Stimulated activated CD8-positive, alpha-beta memory T cell treated with anti-CD3 and anti-CD28 coated beads, Interleukin-4, amount 100 ng/mL, for 4 hours (primary cell): ENCODE data around the gene TRIM3.

ENCODE experiments used
- DNase-seq, 2 donors: peaks; one replicate each; pipeline ENCODE4 v3.0.0-alpha.2; 2020; ENCODE audit warnings: low read depth in 2 of 2, low spot score in 1 of 2

Gene TRIM3

DNA sequence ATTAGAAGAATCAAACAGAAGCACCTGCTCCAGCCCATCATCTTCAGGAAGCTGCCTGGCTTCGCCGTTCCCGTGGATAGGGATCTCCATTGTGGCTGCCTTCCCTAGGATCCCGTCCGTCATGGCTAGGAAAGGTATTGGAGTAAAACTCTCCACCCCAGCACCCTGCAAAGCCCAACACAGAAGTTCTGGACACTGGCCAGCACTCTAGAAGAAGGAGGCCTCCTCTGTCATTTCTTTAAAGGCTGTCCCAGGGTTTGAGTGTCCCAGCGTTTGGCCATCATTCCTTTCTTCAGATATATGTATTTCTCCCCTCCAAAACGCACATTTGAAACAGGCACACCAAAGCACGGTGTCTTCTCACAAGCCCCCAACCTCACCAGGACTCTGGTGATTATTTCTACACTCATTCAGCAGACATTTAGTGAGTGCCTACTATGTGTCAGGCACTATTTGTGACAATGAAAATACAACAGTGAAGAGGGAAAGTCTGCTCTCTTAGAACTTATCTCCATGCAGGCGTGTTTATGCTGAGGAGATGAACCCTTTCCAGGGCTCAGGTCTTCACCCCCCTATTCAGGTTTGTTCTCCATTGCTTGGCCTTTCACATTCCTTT is 6.7 kb upstream of the TRIM3 start:
- DNase-seq, result no peak

DNA sequence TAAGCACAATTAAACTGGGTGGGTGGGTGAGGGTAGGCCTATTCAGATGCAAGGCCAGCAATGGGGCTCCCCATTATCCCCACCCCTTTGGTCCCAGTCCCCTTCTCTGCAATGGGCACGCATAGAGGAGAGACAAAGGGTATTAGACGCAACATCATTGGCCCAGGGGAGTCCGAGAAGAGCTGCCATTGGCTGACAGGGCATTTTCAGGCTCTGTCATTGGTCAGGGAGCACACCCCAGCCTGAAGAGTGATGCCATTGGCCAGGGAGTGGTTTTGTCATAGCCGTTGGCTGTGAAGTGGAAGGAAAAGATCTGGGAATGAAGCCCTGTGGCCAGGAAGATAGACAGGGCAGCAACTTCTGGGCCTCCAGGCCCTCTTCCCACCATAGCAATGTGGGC is 2.8 kb upstream of the TRIM3 start:
- DNase-seq, result no peak

DNA sequence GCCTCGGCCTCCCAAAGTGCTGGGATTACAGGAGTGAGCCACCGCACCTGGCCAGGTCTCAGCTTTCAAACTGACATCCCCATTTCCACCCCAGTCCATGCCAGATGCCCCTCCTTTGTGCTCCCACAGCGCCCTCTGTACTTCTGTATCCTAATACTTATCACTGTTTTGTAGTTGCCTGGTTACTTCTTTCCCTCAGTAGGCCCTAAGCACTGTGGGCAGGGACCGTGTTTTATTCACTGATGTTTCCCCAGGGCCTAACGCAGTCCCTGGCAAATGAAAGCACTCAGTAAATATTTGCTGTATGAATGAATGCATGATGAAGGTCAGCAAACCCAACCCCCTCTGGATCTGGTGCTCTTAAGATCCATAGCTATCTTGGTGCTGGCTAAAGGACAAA is 2.2 kb upstream of the TRIM3 start:
- no peak for DNase-seq

DNA sequence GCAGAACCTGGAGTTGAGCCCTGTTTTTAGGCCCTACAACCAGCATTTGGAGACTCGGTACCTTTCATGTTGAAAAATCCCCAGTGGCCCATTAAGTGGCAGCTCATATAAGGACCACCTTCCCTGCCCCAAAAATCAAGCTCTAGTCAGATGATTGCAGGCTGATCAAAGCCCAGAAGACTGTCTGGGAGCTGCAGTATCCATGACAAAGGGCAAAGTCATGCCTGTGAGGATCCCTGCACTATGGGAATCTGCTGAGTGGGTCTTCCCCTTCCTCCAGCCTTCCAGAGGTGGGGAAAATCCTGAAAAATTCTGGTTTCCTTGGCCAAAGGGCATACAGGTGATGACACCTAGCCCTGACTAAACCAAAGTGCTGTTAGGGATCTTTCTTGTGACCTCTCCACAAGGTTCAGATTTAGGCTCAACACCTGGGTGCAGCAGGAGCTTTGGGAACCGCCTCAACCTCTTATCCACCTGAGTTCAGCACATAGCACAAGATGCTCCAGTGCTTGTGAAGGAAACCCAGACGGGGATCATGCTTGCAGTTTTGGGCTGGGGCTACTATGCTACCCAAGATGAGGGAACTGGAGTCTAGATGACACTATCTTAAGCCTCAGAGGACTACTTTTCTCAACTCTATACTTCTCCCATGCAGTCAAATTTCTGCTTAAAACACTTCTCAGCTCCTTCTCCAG is 1.2 kb upstream of the TRIM3 start:
- DNase-seq, result no peak

DNA sequence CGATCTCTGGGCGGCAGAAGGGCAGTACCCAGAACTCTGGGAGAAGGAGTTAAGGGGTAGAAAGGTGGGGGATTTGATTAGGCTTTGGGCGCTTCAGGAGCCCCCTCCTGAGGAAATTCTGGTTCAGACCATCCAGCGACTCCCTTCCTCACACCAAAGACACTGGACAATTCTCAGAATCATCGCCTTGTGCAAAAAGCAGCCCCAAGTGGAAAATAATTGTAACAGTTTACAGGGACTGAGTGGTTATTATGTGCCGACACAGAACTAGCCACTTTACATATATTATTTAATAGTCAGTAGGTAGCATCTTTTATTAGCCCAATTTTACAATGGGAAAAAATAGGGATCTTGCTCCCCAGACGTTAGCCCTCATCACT is 662 bp upstream of the TRIM3 start:
- DNase-seq, result no peak

DNA sequence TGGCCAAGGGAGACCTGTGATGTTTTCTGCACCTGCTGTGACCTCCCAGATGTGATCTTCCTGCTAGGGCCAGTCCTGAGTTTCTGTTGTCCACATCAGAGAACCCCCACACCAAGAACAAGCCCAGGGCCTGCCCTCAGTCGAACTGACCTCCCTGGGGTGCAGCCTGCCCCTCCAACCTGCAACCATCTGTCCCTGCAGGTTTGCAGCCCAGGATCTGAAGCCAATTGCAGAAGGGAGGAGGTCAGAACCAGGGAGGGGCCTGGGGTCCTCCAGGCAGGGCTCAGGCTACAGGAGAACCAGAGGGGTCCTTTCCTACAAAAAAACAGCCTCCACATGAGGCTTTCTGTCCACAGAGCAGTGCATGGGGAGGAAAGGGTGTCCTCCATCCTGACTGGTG is 807 bp downstream of the TRIM3 start:
- DNase-seq, result no peak

DNA sequence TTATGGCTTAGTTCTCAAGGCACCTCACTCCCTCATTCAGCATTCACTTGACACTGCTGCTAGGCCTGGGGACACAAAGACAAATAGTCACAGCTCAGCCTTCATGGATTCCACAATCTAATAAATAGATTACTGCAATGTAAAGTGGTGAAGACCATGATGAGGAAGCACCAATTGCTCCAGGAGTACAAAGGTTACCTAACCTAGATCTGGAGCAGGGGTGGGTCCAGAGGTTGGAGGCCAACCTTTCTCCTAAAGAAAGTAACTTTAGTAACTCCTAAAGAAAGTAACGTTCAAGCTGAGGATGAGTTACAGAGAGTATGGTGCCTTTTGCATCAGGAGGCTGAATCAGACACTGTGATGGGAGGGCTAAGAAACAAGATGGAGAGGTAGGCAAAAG is 4.1 kb downstream of the TRIM3 start:
- no peak for DNase-seq

DNA sequence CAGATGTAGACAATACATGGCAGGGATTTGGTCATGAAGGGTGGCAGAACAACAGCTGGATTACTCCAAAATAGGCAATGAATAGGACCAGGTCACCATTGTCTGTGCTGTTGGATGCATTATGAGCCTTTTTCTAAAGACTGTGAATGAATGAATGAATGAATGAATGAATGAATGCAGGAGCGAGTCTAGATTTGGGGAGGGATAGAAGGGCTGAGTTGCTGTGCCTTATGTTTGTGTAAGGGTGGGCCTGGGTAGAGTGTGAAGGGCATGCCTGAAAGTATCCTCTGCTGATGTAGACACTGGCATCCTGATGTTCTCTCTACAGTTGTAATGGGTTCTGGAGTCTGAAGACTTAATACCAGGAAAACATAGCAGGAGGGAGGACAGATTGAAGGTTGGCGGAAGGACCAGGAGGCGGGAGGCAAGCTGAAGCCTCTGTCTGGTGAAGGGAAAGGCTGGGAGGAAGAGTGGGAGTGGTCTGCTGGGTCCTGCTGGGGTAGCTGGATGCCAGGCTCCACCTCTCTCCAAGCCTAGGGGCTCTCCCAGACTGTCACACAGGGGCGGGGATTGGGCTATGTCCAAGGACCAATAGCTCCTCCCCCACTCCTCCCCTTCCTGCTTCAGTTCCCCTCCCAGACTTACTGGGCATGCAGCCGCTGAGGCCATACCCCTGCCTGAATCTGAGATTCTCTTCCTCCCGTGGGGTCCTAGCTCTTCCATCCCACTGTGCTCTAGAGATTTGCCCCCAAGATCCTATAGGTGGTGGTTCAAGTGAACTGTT is 4.8 kb downstream of the TRIM3 start:
- no peak for DNase-seq

DNA sequence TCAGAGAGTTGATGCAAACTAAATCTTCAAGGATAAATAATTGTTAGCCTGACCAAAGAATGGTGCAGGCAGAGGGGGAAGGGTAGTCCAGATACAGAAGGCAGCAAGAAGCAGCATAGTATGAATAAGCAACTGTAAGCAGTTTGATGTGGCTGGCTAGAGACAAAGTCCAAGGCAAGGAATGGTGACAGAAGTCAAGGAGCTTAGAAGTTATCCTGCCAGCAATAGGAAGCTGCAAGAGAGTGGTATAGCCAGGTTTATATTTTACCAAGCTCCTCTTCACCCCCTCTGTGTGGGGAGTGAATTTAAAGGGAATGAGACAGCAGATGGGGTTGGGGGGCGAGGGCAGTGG is 14.7 kb downstream of the TRIM3 start:
- no peak for DNase-seq

DNA sequence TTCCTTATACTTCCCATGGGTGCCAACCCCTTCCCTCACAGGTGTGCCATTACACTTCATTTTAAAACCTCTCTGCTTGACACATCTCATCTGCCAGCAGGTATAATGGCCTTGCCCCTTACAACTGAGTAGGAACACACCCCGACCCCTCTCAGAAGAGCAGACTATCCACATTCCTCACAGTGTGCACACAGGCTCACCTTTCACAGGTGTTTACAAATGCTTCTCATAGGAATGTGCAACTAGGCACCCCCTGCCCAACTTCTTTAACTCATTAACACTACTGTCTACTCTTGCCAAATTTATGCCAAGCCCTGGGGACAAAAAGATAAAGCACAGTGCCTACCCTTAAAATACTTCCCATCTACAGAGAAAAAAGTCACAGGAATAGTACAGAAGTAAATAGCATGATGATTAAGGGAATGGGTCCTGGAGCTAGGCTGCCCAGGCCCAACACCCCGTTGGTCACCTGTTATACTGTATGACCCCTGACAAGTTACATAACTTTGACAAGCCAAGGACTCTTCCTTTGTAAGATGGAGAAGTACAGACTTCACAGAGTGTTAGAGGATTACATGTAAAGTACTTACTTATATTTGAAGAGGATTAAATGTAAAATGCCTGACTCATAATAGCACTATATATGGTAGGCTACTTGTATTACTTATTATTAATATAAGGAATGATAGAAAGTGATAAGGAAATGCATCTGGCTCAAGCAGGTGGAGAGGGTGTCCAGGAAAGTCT is 15.2 kb downstream of the TRIM3 start:
- DNase-seq, result no peak

DNA sequence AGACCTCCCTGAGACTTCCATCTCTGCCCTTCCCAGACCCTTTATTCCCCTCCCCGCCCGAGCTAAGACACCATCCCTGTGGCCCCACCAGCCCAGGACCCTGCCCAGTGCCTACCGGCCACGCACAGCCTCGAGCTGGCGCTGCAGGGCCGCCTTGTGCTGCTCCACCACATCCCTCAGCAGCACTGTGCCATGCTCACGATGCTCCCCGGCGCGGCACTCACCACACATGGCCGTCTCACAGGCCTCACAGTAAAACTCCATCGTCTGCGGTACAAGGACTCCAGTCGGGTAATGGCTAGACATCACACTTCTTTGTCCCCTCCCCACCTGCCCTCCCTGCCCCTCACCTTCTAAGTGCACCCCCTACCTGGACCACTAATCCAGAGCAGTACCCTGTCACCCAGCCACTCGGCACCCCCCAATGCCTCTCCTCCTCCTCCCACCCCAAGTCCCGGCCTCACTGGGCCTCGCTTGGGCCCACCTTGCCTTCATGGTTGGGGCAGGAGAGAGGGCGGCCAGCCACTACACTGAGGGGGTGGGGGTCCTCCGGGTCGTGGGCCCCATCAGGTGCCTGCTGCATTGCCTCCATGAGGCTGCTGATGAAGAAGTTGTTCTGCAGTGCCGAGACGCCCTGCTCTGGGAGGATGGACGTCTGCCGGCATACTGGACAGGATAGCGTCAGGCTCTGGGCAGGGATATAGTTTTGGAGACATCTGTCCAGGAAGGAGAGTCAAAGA is 16.0 kb downstream of the TRIM3 start:
- no peak for DNase-seq

DNA sequence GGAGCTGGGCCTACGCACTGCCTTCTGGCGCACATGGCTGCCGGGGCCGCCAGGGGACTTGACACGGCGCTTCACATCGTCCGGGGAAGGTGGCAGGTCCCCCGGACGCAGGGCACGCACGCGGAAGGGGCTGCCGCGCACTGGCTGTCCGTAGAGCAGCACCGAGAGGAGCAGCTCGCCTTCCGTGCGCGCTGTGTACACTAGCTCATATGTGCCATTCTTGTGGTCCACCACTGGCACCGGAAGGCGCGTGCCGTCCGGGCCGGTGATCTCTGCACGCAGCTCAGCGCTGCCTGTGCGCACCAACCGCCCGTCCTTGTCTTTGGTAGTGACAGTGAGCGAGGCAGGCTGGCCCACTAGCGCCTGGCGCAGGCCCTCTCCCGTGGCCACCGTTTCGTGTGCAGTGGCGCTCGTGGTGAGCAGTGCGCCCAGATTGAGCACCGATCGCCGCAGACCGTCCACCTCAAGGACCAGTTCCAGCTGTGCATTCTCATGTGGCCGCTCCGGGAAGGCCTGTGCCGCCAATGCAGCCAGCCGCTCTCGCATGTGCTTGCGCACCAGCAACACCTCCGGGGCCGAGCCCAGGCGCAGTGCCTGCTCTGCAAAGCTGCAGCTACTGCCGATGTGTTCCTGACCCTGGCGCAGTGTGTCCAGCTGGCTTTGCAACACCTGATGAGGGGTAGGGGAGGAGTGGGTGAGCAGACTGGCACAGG is 17.2 kb downstream of the TRIM3 start:
- no peak for DNase-seq

DNA sequence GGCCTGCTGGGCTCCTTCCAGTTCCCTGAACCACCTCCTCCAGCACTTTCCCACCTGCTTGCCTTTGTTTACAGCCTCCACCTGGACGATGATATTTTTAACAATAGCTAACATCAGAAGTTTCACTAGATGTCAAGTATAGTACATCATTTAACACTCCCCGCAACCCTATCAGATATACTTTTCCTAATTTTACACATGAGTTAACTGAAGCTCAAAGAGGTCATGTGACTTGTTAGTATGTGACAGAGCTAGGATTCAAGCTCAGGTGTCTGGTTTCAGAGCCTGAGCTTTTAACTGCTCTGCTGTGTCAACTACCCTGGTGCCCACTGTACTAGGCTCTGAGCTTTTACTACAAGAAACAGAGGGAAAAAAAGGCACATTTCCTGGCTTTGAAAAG is 18.7 kb downstream of the TRIM3 start:
- DNase-seq, result no peak

DNA sequence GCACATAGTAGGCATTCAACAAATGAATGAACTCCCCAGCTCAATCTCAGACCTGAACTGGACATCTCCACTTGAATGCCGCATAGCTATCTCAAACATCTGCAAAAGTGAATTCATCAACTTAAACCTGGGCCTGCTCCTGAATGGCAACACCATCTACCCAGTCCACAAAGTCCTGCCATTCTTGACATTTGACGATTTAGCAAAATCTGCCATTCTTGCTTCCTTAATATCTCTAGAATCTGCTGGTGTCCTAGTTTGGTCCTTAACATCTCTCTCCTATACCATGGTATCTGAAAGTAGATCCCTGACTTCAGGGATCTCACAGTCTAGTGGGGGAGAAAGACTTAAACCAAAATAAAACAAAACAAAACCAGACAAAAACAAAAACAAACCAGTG is 20.6 kb downstream of the TRIM3 start:
- DNase-seq, result no peak

DNA sequence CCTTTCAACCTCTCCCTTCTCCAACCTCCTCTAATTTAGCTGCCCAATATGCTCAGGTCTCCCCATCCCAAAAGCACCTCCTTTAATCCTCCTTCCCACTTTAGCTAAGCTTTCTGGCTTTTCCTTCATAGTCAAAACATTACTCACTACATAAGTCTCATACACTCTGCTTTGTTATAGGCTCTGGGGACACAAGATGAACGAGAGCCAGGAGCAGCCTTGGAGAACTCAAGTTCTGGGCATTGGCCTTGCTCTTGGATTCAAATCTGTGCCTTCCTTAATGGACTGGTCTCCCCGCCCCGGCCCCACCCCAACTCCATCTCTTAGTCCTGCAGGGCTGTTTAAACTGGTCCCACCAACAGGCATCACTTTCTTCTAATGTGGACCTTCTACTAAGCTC is 21.5 kb downstream of the TRIM3 start:
- DNase-seq, result no peak

DNA sequence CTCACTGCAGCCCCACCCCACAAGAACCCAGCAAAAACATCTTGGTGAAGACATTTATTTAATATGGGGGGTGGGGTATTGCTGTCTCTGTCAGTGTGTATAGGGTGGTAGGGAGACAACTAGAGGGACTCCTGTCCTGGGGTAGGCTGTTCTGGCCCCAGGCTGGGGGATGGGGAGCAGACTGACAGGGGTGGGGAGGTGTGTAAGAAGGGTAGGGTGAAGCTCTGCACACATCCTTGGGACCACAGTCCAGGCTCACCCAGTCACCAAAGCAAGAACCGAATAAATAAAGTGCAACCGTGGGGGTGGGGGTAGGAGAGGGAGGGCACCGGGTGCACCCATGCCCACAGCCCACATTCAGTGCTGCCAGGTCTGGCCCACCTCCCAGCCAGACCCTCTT is 25.2 kb downstream of the TRIM3 start:
- DNase-seq, result no peak

DNA sequence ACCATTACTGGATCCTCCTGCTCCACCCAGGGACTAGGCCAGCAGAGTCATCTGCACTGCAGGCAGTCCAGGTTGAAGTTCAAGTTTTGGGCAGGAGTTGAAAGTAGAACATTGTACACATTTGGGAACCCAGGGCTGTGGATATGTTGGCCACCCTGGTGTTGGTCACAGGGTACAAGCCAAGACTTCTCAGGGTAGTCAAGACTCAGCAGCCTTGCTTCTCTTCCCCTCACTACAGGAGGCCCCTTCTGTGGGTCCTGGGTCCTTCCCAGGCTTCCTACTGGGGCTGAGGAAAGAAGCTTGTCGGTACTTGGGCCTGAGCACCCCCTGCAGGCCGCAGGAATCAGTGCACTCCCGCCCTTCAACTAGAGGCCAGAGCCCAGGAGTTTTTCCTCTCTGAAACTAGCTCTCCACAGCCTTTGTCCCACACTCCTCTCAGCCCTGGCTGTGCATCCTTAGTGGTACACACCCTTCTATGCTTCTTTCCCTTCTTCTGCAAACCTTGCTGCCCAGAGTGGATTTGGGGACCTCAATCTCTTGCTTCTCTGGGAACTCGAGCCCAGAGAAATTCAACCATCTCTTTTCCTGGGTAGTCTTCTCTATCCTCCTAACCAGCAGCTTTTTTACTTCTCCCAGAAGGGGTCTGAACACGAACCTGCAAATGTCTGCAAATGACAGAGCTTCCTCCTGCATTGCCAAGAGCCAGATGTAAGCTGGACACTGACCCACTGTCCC is 30.3 kb downstream of the TRIM3 start:
- peak; percentile 12 to 21 for DNase-seq

DNA sequence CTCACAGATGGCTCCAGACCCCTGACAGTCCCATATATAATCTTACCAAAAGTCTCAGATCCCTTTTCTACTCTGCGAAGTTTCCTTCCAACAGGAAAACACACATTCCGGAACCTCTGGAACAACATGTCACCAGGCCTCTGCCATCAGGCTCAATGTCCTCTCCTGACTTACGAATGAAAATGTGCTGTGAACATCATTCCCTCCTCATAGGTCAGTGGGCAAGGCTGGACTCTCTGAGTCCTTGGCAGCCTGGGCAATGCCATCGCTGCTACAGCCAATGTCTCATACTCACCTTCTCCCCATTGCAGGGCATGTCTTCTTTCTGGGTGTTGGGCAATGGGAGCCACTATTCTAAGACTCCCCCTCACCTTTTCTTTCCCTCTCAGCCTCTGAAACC is 31.3 kb downstream of the TRIM3 start:
- DNase-seq, result no peak

DNA sequence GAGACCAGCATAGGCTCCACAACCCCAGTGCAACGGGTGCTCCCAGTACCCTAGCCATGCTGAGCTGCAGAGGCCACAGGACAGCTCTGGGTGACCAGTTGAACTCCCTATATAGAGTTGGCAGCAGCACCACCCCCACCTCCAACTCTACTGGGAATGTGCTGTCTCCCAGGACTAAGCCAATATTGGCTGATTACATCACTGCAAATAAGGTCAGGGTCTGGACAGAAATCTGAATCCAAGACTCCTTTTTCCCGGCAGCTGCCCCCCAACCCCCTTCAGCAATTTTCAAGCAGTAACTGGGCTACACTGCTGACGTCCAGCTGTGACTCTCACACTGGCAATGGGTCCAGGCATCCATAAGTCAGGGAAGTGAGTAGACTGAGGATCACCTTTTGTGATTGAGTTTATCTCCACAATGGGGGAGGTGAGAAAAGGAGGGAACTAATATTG is 32.8 kb downstream of the TRIM3 start, which contains the start of gene HPX:
TSS of gene HPX (minus strand) at position 82 of the 453 bp plus-strand sequence. CDS start at position 58, 24 bp downstream.
- DNase-seq, result no peak
